ENCODE measurements around the gene RCOR1.
"Not testable (repeated sequence)": the region's sequence is repeated elsewhere in the genome, so short reads cannot be mapped to it uniquely, and the experiment has no call there.

The RCOR1 gene

DNA sequence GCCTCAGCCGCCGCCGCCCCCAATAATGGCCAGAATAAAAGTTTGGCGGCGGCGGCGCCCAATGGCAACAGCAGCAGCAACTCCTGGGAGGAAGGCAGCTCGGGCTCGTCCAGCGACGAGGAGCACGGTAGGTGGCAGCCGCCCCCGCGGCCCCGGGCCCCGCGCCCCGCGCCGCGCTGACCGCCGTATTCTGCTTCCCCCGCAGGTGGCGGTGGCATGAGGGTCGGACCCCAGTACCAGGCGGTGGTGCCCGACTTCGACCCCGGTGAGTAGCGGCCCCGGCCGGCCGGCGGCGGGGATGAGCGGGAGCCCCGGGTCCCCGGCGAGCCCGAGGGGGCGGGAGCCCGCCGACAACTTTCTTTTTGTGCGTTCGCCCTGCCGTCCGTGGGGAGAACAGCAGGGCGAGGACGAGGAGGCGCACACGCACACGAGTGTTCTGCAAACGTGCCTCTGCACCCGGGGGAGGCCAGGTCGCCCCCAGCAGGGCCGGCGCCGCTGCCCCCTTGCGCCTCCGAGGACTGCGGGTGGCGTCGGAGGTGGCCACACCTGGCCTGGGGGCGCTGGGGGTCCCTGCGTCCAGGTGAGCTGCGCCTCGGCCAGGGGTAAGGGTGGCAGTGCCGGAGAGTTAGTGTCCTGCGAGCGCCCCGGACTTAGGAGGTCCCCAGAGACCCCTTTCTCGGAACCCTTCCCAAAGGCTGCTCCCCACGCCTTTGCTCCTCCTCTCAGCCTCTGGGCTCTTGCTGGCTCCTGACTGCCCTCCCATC lies 794 bp downstream of the RCOR1 start:
- peak; percentile 55 to 84 (median 70) for DNase-seq

DNA sequence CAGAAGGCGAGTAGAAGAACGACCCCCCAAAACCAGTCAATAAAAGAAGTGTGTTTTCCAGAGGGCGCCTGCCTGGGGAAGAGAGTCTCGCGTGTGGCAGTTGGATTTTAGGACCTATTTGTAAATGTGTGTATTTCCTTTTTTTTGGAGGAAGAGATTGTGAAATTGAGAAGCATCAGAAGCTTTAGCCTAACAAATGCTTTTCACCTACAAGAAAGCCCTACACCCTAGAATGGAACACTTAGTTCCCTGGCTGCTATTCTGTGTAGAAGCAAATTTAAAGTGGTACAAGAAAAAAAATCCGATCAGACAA lies 1.3 kb downstream of the RCOR1 start:
- peak; percentile 44 to 76 (median 70) for DNase-seq

DNA sequence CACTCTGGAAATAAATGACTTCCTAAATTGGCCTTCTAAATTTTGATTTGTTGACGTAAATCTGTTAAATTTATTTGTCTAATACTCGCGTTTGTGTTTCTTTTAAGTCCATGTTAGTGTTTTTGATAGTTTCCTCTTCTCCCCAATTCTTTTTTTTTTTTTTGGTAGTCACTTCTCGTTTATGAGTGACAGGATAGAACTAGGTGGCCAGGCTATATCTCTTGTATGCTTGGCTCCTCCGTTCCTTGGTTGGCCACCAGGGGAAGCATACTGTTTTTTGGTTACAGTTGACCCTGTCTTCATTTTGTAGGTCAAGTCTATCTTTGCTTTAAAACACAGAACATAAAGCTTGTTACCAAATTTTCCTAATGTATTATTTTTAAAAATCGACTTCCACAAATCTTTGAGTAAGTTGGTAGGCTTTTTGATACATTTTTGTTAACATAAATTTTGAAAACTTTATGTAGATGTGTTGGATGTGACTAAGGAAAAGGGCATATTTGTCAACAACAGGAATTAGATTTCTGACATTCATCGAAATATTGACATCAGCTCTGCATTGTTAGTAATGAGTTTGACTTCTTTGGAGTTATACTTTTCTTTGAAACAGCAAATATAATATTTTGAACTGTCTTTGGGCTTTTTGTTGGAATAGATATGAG lies 2.2 kb downstream of the RCOR1 start:
- DNase-seq, result peak; percentile 82 to 93 (median 90)

GRCh38 chr14:102601378-102601925 lies 9.0 kb downstream of the RCOR1 start:
- DNase-seq, result no peak

GRCh38 chr14:102602421-102603292 lies 10.2 kb downstream of the RCOR1 start:
- no peak for DNase-seq

- no peak for DNase-seq
Observed at GRCh38 chr14:102603293-102603907, 11.0 kb downstream of the RCOR1 start.

GRCh38 chr14:102604183-102604582 lies 11.7 kb downstream of the RCOR1 start:
- no peak for DNase-seq

- DNase-seq, result no peak
Observed at GRCh38 chr14:102605029-102605428, 12.6 kb downstream of the RCOR1 start.

- DNase-seq, result no peak
Observed at GRCh38 chr14:102606296-102606695, 13.8 kb downstream of the RCOR1 start.

GRCh38 chr14:102608064-102608446 lies 15.6 kb downstream of the RCOR1 start:
- no peak for DNase-seq

- DNase-seq, result peak in 3 of 4 experiments; percentile 32 to 34 (median 34)
Observed at GRCh38 chr14:102610968-102611811, 18.7 kb downstream of the RCOR1 start.

- DNase-seq, result no peak
Observed at GRCh38 chr14:102616318-102616717, 23.9 kb downstream of the RCOR1 start.

DNA sequence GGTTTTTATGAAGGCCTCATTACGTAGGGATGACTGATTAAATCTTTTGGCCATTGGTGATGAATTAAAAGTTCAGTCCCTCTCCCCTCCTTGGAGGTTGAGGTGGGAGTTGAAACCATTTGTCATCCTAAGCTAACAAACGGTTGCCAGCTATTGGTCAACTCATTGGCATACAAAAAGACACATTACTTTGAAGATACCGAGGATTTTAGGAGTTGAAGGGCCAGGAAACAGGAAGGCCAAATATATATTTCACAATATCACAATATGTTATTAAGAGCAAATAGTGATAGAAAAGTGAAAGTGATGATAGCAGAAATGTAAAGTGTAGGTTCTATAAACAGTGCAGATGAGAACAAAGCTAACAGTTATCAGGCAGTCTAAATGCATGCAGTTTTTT lies 24.4 kb downstream of the RCOR1 start:
- peak in 2 of 4 experiments; percentile 24 to 32 for DNase-seq

DNA sequence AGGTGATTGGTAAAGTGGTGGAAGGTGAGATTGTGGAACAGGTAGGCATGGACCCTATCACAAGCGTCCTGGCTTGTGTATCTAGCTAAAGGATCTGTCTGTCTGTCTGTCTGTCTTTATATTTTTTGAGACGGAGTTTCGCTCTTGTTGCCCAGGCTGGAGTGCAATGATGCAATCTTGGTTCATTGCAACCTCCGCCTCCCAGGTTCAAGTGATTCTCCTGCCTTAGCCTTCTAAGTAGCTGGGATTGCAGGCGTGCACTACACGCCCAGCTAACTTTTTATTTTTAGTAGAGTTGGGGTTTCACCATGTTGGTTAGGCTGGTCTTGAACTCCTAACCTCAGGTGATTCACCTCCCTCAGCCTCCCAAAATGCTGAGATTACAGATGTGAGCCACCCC lies 26.6 kb downstream of the RCOR1 start:
- not testable (repeated sequence) for DNase-seq

DNA sequence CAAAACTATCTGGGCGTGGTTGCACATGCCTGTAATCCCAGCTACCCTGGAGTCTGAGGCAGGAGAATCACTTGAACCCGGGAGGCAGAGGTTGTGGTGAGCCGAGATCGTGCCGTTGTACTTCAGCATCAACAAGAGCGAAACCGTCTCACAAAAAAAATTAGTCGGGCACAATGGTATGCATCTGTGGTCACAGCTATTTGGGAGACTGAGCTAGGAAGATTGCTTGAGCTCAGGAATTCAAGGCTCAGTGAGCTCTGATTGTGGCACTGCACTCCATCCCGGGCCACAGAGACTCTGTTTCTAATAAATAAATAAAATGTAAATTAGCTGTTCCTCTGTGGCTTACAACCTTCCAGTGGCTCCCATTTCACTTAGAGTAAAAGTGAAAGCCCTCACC lies 28.0 kb downstream of the RCOR1 start:
- no peak for DNase-seq

- peak; percentile 67 to 81 (median 75) for DNase-seq
Observed at GRCh38 chr14:102622262-102622885, 29.9 kb downstream of the RCOR1 start.

DNA sequence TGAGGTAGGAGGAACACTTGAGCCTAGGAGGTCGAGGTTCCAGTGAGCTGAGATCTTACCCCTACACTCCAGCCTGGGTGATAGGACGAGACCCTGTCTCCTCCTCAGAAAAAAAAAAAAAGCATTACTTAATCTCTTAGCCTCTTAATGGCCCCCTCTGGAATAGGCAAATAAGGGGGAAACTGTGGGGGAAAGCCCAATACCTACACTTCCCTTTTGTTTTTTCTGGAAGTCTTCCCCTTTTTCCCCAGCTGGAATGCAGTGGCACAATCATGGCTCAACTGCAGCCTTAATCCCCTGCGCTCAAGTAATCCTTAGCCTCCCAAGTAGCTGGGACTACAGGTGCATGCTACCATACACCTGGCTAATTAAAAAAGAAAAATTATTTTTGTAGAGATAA lies 32.2 kb downstream of the RCOR1 start:
- DNase-seq, result no peak

GRCh38 chr14:102625564-102626296 lies 33.3 kb downstream of the RCOR1 start:
- DNase-seq, result no peak

DNA sequence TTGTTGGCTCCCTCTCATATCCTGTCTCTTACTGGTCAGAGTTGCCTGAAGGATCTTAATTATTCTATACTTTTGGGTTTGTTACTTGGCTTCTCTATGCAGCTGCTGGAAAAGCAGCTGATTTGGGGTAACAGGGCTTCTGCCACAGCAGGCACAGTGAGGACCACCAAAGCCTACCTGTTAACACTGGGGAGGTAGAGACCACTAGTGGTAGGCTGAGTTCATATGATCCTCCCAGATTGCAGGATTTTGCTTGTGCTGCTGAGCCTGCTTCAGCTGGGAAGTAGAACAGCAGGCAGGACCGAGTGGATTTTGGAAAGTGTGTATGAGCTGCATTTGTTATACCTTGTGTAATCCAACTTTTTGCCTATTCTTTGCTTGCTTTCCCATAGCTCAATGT lies 34.1 kb downstream of the RCOR1 start:
- DNase-seq, result no peak

GRCh38 chr14:102629011-102629444 lies 36.6 kb downstream of the RCOR1 start:
- peak; percentile 77 to 91 (median 84) for DNase-seq
